GM23338 (cell line): ENCODE measurements around the gene FDXACB1. TPM values are rescaled to one million over a fixed set of nuclear protein-coding genes. Genes with fewer than 3 reads are reported as not detected.

Experiments used
- ATAC-seq: fragments of 200-7000 bp; cut with Tn5 transposase; 3 replicates; pipeline ENCODE4 v1.9.1; 2020
- DNase-seq: peaks from one replicate; pipeline ENCODE4 v3.0.0-alpha.2; 2015; ENCODE audit warnings: low spot score
- H2AFZ ChIP-seq: fragments of 200-600 bp; sonication (generic); 2 replicates; pipeline ENCODE4 v1.8.0; 2016; ENCODE audit warnings: antibody characterized with exemption, mild to moderate bottlenecking, moderate library complexity
- H3F3A ChIP-seq: fragments of 200-600 bp; sonication (generic); replicated peaks from 2 replicates; pipeline ENCODE4 v1.8.0; 2017; ENCODE audit warnings: antibody characterized with exemption, mixed run types, low read depth
- H3K27ac ChIP-seq: fragments of 200-600 bp; sonication (generic); 2 replicates; pipeline ENCODE4 v1.6.1; 2016; ENCODE audit warnings: low read depth
- H3K27me3 ChIP-seq: fragments of 200-600 bp; sonication (generic); 2 replicates; pipeline ENCODE4 v1.8.0; 2016; ENCODE audit warnings: mild to moderate bottlenecking, mixed run types, moderate library complexity; ENCODE audit not compliant: insufficient read depth
- H3K36me3 ChIP-seq: fragments of 200-600 bp; sonication (generic); 2 replicates; pipeline ENCODE4 v1.8.0; 2016; ENCODE audit warnings: mild to moderate bottlenecking; ENCODE audit not compliant: insufficient read depth
- H3K4me1 ChIP-seq: fragments of 200-600 bp; sonication (generic); 2 replicates; pipeline ENCODE4 v1.8.0; 2016; ENCODE audit warnings: mild to moderate bottlenecking, moderate library complexity; ENCODE audit not compliant: insufficient read depth
- H3K4me2 ChIP-seq: fragments of 200-600 bp; sonication (generic); 2 replicates; pipeline ENCODE4 v1.7.1; 2017; ENCODE audit warnings: mixed run types
- H3K4me3 ChIP-seq: fragments of 200-600 bp; sonication (generic); 2 replicates; pipeline ENCODE4 v1.6.1; 2016; ENCODE audit warnings: mixed run types
- H3K79me2 ChIP-seq: fragments of 200-600 bp; sonication (generic); replicated peaks from 2 replicates; pipeline ENCODE4 v1.8.0; 2017; ENCODE audit warnings: mild to moderate bottlenecking; ENCODE audit not compliant: insufficient read depth
- H3K9me2 ChIP-seq: fragments of 200-600 bp; sonication (generic); 2 replicates; pipeline ENCODE4 v1.8.0; 2017; ENCODE audit not compliant: insufficient read depth
- H4K20me1 ChIP-seq: fragments of 200-600 bp; sonication (generic); replicated peaks from 2 replicates; pipeline ENCODE4 v1.8.0; 2017; ENCODE audit warnings: mild to moderate bottlenecking; ENCODE audit not compliant: insufficient read depth
- H3K27ac Mint-ChIP-seq: 2 replicates; pipeline ENCODE4 v1.8.0; 2020; ENCODE audit warnings: inconsistent platforms, mild to moderate bottlenecking, moderate library complexity, mixed read lengths
- H3K27me3 Mint-ChIP-seq: 3 replicates; pipeline ENCODE4 v1.8.0; 2022; ENCODE audit warnings: low read depth, mild to moderate bottlenecking, moderate library complexity, mixed read lengths, inconsistent platforms; ENCODE audit not compliant: insufficient read depth, poor library complexity
- H3K36me3 Mint-ChIP-seq: 3 replicates; pipeline ENCODE4 v1.8.0; 2021; ENCODE audit warnings: low read depth, mild to moderate bottlenecking, inconsistent platforms, moderate library complexity, mixed read lengths
- H3K4me1 Mint-ChIP-seq: 3 replicates; pipeline ENCODE4 v1.8.0; 2020; ENCODE audit warnings: mild to moderate bottlenecking, inconsistent platforms, mixed read lengths
- H3K4me3 Mint-ChIP-seq: 3 replicates; pipeline ENCODE4 v1.8.0; 2021; ENCODE audit warnings: moderate library complexity, mild to moderate bottlenecking, inconsistent platforms, mixed read lengths
- H3K9me3 Mint-ChIP-seq: 3 replicates; pipeline ENCODE4 v1.8.0; 2020; ENCODE audit warnings: moderate library complexity, mild to moderate bottlenecking, inconsistent platforms, mixed read lengths
- CREB1 ChIP-seq: fragments of 250-450 bp; sonication (Bioruptor Pico); IDR thresholded peaks from 2 replicates; pipeline ENCODE4 v1.5.0; 2020; ENCODE audit warnings: low read depth, mild to moderate bottlenecking, moderate library complexity
- EZH2 ChIP-seq: fragments of 200-600 bp; sonication (generic); IDR thresholded peaks from one replicate; pipeline ENCODE4 v1.8.0; 2017; ENCODE audit warnings: antibody characterized with exemption, mild to moderate bottlenecking, low read depth; ENCODE audit not compliant: unreplicated experiment
- EZH2phosphoT487 ChIP-seq: fragments of 200-600 bp; sonication (generic); IDR thresholded peaks from one replicate; pipeline ENCODE4 v1.8.1; 2018; ENCODE audit warnings: antibody characterized with exemption; ENCODE audit not compliant: unreplicated experiment
- JUNB ChIP-seq: IDR thresholded peaks from one replicate; pipeline ENCODE4 v1.6.1; 2016; ENCODE audit warnings: antibody characterized with exemption; ENCODE audit not compliant: unreplicated experiment
- NANOG ChIP-seq: IDR thresholded peaks from 2 replicates; pipeline ENCODE4 v1.6.1; 2016; ENCODE audit warnings: antibody characterized with exemption, borderline replicate concordance
- POLR2AphosphoS5 ChIP-seq: IDR thresholded peaks from 2 replicates; pipeline ENCODE4 v1.6.1; 2016; ENCODE audit warnings: antibody characterized with exemption, low read depth
- REST ChIP-seq: IDR thresholded peaks from one replicate; pipeline ENCODE4 v1.6.1; 2018; ENCODE audit warnings: antibody characterized with exemption; ENCODE audit not compliant: unreplicated experiment
- STAT1 ChIP-seq: IDR thresholded peaks from one replicate; pipeline ENCODE4 v1.6.1; 2016; ENCODE audit warnings: antibody characterized with exemption; ENCODE audit not compliant: unreplicated experiment
- ZNF114 ChIP-seq: fragments of 250-450 bp; sonication (Bioruptor Pico); IDR thresholded peaks from 2 replicates; pipeline ENCODE4 v1.5.0; 2020; ENCODE audit warnings: mild to moderate bottlenecking, moderate library complexity
- ZNF331 ChIP-seq: fragments of 250-450 bp; sonication (Bioruptor Pico); IDR thresholded peaks from 2 replicates; pipeline ENCODE4 v1.5.0; 2020; ENCODE audit warnings: low read depth, mild to moderate bottlenecking, moderate library complexity
- polyA plus RNA-seq: library from polyadenylated mRNA; unstranded; fragments of >200 nt; fragmentation: Nextera tagmentation; extraction: Ambion mirVana; gene quantifications from 2 replicates; pipeline ENCODE4 v1.2.1, GENCODE V29; 2016
- total RNA-seq: library from RNA; depleted of rRNA; stranded (reverse); fragments of >200 nt; shearing (Covaris generic); gene quantifications from 2 replicates; pipeline ENCODE4 v1.2.3, GENCODE V29; 2014
- TF ChIP-seq, protein P1 (sequence below): fragments of 250-450 bp; sonication (Bioruptor Pico); IDR thresholded peaks from 2 replicates; pipeline ENCODE4 v1.5.0; 2020; ENCODE audit warnings: mild to moderate bottlenecking, moderate library complexity
- TF ChIP-seq, protein P2 (sequence below): IDR thresholded peaks from 2 replicates; pipeline ENCODE4 v1.6.1; 2016; ENCODE audit warnings: antibody characterized with exemption
- TF ChIP-seq, protein P3 (sequence below), 2 experiments: fragments of 200-600 bp in 1 of 2; sonication (generic) in 1 of 2; conservative IDR thresholded peaks; 2 replicates each; pipeline versions ENCODE4 v1.5.1 to v1.6.1; 2016 to 2017; ENCODE audit warnings: antibody characterized with exemption in 2 of 2, low read depth in 2 of 2, mild to moderate bottlenecking in 2 of 2, moderate library complexity in 1 of 2

Gene FDXACB1
- total and polyA plus RNA-seq, 2 experiments from 2014 or later: 1.6 to 2.4 TPM

DNA sequence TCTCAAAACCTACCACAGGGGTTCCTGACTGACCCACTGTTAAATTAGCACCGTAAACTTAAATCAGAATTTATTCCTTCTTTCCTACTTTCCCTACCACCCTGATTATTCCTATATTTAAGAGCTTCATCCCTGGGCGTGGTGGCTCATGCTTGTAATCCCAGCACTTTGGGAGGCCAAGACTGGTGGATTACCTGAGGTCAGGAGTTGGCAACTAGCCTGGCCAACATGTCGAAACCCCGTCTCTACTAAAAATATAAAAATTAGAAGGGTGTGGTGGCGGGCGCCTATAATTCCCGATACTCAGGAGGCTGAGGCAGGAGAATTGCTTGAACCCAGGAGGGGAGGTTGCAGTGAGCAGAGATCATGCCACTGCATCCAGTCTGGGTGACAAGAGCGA lies 27.9 kb downstream of the FDXACB1 start:
- TF ChIP-seq, protein P1, sequence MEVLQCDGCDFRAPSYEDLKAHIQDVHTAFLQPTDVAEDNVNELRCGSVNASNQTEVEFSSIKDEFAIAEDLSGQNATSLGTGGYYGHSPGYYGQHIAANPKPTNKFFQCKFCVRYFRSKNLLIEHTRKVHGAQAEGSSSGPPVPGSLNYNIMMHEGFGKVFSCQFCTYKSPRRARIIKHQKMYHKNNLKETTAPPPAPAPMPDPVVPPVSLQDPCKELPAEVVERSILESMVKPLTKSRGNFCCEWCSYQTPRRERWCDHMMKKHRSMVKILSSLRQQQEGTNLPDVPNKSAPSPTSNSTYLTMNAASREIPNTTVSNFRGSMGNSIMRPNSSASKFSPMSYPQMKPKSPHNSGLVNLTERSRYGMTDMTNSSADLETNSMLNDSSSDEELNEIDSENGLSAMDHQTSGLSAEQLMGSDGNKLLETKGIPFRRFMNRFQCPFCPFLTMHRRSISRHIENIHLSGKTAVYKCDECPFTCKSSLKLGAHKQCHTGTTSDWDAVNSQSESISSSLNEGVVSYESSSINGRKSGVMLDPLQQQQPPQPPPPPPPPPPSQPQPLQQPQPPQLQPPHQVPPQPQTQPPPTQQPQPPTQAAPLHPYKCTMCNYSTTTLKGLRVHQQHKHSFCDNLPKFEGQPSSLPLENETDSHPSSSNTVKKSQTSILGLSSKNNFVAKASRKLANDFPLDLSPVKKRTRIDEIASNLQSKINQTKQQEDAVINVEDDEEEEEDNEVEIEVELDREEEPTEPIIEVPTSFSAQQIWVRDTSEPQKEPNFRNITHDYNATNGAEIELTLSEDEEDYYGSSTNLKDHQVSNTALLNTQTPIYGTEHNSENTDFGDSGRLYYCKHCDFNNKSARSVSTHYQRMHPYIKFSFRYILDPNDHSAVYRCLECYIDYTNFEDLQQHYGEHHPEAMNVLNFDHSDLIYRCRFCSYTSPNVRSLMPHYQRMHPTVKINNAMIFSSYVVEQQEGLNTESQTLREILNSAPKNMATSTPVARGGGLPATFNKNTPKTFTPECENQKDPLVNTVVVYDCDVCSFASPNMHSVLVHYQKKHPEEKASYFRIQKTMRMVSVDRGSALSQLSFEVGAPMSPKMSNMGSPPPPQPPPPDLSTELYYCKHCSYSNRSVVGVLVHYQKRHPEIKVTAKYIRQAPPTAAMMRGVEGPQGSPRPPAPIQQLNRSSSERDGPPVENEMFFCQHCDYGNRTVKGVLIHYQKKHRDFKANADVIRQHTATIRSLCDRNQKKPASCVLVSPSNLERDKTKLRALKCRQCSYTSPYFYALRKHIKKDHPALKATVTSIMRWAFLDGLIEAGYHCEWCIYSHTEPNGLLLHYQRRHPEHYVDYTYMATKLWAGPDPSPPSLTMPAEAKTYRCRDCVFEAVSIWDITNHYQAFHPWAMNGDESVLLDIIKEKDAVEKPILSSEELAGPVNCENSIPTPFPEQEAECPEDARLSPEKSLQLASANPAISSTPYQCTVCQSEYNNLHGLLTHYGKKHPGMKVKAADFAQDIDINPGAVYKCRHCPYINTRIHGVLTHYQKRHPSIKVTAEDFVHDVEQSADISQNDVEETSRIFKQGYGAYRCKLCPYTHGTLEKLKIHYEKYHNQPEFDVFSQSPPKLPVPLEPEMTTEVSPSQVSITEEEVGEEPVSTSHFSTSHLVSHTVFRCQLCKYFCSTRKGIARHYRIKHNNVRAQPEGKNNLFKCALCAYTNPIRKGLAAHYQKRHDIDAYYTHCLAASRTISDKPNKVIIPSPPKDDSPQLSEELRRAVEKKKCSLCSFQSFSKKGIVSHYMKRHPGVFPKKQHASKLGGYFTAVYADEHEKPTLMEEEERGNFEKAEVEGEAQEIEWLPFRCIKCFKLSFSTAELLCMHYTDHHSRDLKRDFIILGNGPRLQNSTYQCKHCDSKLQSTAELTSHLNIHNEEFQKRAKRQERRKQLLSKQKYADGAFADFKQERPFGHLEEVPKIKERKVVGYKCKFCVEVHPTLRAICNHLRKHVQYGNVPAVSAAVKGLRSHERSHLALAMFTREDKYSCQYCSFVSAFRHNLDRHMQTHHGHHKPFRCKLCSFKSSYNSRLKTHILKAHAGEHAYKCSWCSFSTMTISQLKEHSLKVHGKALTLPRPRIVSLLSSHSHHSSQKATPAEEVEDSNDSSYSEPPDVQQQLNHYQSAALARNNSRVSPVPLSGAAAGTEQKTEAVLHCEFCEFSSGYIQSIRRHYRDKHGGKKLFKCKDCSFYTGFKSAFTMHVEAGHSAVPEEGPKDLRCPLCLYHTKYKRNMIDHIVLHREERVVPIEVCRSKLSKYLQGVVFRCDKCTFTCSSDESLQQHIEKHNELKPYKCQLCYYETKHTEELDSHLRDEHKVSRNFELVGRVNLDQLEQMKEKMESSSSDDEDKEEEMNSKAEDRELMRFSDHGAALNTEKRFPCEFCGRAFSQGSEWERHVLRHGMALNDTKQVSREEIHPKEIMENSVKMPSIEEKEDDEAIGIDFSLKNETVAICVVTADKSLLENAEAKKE (CRISPR knock-in tag): no peak
- TF ChIP-seq, protein P2, sequence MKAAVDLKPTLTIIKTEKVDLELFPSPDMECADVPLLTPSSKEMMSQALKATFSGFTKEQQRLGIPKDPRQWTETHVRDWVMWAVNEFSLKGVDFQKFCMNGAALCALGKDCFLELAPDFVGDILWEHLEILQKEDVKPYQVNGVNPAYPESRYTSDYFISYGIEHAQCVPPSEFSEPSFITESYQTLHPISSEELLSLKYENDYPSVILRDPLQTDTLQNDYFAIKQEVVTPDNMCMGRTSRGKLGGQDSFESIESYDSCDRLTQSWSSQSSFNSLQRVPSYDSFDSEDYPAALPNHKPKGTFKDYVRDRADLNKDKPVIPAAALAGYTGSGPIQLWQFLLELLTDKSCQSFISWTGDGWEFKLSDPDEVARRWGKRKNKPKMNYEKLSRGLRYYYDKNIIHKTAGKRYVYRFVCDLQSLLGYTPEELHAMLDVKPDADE: no peak
- TF ChIP-seq CREB1 (CRISPR knock-in tag) (no peak), EZH2 (no peak), STAT1 (no peak), JUNB (no peak), ZNF114 (no peak), POLR2AphosphoS5 (no peak), REST (no peak), ZNF331 (CRISPR knock-in tag) (no peak), EZH2phosphoT487 (no peak), NANOG (no peak)
- TF ChIP-seq, protein P3, sequence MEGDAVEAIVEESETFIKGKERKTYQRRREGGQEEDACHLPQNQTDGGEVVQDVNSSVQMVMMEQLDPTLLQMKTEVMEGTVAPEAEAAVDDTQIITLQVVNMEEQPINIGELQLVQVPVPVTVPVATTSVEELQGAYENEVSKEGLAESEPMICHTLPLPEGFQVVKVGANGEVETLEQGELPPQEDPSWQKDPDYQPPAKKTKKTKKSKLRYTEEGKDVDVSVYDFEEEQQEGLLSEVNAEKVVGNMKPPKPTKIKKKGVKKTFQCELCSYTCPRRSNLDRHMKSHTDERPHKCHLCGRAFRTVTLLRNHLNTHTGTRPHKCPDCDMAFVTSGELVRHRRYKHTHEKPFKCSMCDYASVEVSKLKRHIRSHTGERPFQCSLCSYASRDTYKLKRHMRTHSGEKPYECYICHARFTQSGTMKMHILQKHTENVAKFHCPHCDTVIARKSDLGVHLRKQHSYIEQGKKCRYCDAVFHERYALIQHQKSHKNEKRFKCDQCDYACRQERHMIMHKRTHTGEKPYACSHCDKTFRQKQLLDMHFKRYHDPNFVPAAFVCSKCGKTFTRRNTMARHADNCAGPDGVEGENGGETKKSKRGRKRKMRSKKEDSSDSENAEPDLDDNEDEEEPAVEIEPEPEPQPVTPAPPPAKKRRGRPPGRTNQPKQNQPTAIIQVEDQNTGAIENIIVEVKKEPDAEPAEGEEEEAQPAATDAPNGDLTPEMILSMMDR (conservative IDR thresholded peaks at IDR 0.05; ENCODE audit: low read depth in 2 of 2): no peak
- Histone ChIP-seq H3K79me2 (no peaks in the 10 kb centered on the region), H3K4me3 (no peak overlapping the region), H3K27ac (no peak overlapping the region), H3K27me3 (no peaks in the 10 kb centered on the region), H2AFZ (no peak overlapping the region), H3F3A (no peaks in the 10 kb centered on the region), H3K9me2 (no peaks in the 10 kb centered on the region), H3K4me1 (no peaks in the 10 kb centered on the region), H3K4me2 (no peak overlapping the region), H4K20me1 (no peaks in the 10 kb centered on the region), H3K36me3 (no peaks in the 10 kb centered on the region)
- no peak overlapping the region for H3K4me3 Mint-ChIP-seq
- no peak overlapping the region for H3K27ac Mint-ChIP-seq
- H3K27me3 Mint-ChIP-seq: no peaks in the 10 kb centered on the region
- H3K36me3 Mint-ChIP-seq: peaks cover 8% of the 10 kb centered on the region; the same call in 1 of the 3 replicates
- H3K4me1 Mint-ChIP-seq: peaks cover 9% of the 10 kb centered on the region
- no peaks in the 10 kb centered on the region for H3K9me3 Mint-ChIP-seq
- DNase-seq (no peak), ATAC-seq (no peak)
